SK-N-SH treated with all-trans-retinoic acid at 6 μM for 48 hours (cell line): ENCODE results near the gene RTL9.

Experiments
- ATAC-seq: fragments of 200-7000 bp; cut with Tn5 transposase; 3 replicates; pipeline ENCODE4 v1.9.1; 2020; ENCODE audit warnings: mild to moderate bottlenecking, moderate library complexity
- ARNTL ChIP-seq: fragments of 450-650 bp; formaldehyde crosslinking; IDR thresholded peaks from 2 replicates; pipeline ENCODE4 v1.5.0; 2020; ENCODE audit warnings: low read depth, mild to moderate bottlenecking, moderate library complexity, borderline replicate concordance
- BACH2 ChIP-seq: fragments of 250-450 bp; sonication (Bioruptor Pico); IDR thresholded peaks from 2 replicates; pipeline ENCODE4 v1.9.0; 2021; ENCODE audit warnings: mild to moderate bottlenecking, borderline replicate concordance
- CREB5 ChIP-seq: fragments of 250-450 bp; sonication (Bioruptor Pico); IDR thresholded peaks from 2 replicates; pipeline ENCODE4 v1.5.1; 2020; ENCODE audit warnings: low read depth, mild to moderate bottlenecking, moderate library complexity
- CSDC2 ChIP-seq: fragments of 250-450 bp; sonication (Bioruptor Pico); IDR thresholded peaks from 2 replicates; pipeline ENCODE4 v1.5.0; 2020; ENCODE audit warnings: mild to moderate bottlenecking, moderate library complexity
- CSRNP3 ChIP-seq: fragments of 250-450 bp; sonication (Bioruptor Pico); IDR thresholded peaks from 2 replicates; pipeline ENCODE4 v1.5.1; 2021; ENCODE audit warnings: mild to moderate bottlenecking, moderate library complexity
- ESRRG ChIP-seq: fragments of 250-450 bp; sonication (Bioruptor Pico); IDR thresholded peaks from 2 replicates; pipeline ENCODE4 v1.6.1; 2021; ENCODE audit warnings: mild to moderate bottlenecking
- GLIS3 ChIP-seq: fragments of 250-450 bp; sonication (Bioruptor Pico); IDR thresholded peaks from 2 replicates; pipeline ENCODE4 v1.5.0; 2020; ENCODE audit warnings: mild to moderate bottlenecking, moderate library complexity
- ISL1 ChIP-seq: fragments of 250-450 bp; sonication (Bioruptor Pico); IDR thresholded peaks from 2 replicates; pipeline ENCODE4 v2.1.2; 2022; ENCODE audit warnings: mild to moderate bottlenecking, moderate library complexity
- OSR1 ChIP-seq: fragments of 250-450 bp; sonication (Bioruptor Pico); IDR thresholded peaks from 2 replicates; pipeline ENCODE4 v1.8.0; 2022; ENCODE audit warnings: moderate library complexity, mild to moderate bottlenecking, inconsistent platforms
- PATZ1 ChIP-seq: fragments of 250-450 bp; sonication (Bioruptor Pico); IDR thresholded peaks from 2 replicates; pipeline ENCODE4 v1.8.0; 2020; ENCODE audit warnings: mild to moderate bottlenecking, moderate library complexity, borderline replicate concordance
- RARB ChIP-seq: fragments of 250-450 bp; sonication (Bioruptor Pico); IDR thresholded peaks from 2 replicates; pipeline ENCODE4 v1.8.0; 2021; ENCODE audit warnings: mild to moderate bottlenecking, moderate library complexity
- SNAI2 ChIP-seq: fragments of 250-450 bp; sonication (Bioruptor Pico); IDR thresholded peaks from 2 replicates; pipeline ENCODE4 v1.5.0; 2020; ENCODE audit warnings: mild to moderate bottlenecking, moderate library complexity
- TCF4 ChIP-seq: fragments of 250-450 bp; sonication (Bioruptor Pico); IDR thresholded peaks from 2 replicates; pipeline ENCODE4 v1.8.0; 2021; ENCODE audit warnings: mild to moderate bottlenecking, moderate library complexity, borderline replicate concordance
- TOX ChIP-seq: fragments of 250-450 bp; sonication (Bioruptor Pico); IDR thresholded peaks from 2 replicates; pipeline ENCODE4 v1.8.0; 2021; ENCODE audit warnings: mild to moderate bottlenecking, moderate library complexity, borderline replicate concordance
- TSHZ2 ChIP-seq: fragments of 250-450 bp; sonication (Bioruptor Pico); IDR thresholded peaks from 2 replicates; pipeline ENCODE4 v1.5.0; 2020; ENCODE audit warnings: mild to moderate bottlenecking, moderate library complexity
- ZC3H10 ChIP-seq: fragments of 250-450 bp; sonication (Bioruptor Pico); IDR thresholded peaks from 2 replicates; pipeline ENCODE4 v1.5.1; 2021; ENCODE audit warnings: mild to moderate bottlenecking, moderate library complexity
- ZFP3 ChIP-seq: fragments of 250-450 bp; sonication (Bioruptor Pico); IDR thresholded peaks from 2 replicates; pipeline ENCODE4 v1.5.0; 2020; ENCODE audit warnings: mild to moderate bottlenecking, moderate library complexity
- ZFP30 ChIP-seq: fragments of 450-650 bp; formaldehyde crosslinking; IDR thresholded peaks from 2 replicates; pipeline ENCODE4 v1.5.0; 2022; ENCODE audit warnings: mild to moderate bottlenecking, moderate library complexity
- ZNF565 ChIP-seq: fragments of 450-650 bp; formaldehyde crosslinking; conservative IDR thresholded peaks from 2 replicates; pipeline ENCODE4 v1.5.0; 2020; ENCODE audit warnings: low read depth, mild to moderate bottlenecking, moderate library complexity
- ZNF70 ChIP-seq: fragments of 450-650 bp; formaldehyde crosslinking; IDR thresholded peaks from 2 replicates; pipeline ENCODE4 v1.5.0; 2020; ENCODE audit warnings: mild to moderate bottlenecking, moderate library complexity
- ZNF8 ChIP-seq: fragments of 450-650 bp; formaldehyde crosslinking; IDR thresholded peaks from 2 replicates; pipeline ENCODE4 v1.5.0; 2020; ENCODE audit warnings: mild to moderate bottlenecking, moderate library complexity

RTL9 gene

GRCh38 chrX:110373310-110373709 lies 14.7 kb downstream of the RTL9 start:
- no peak for ATAC-seq
- no peak for TF ChIP-seq TOX (CRISPR knock-in tag)
- no peak for TF ChIP-seq TCF4 (CRISPR knock-in tag)
- TF ChIP-seq, all 23 proteins: peak for 0

GRCh38 chrX:110374559-110374958 lies 15.9 kb downstream of the RTL9 start:
- no peak for TF ChIP-seq PATZ1 (CRISPR knock-in tag)
- no peak for TF ChIP-seq TOX (CRISPR knock-in tag)
- TF ChIP-seq SNAI2 (CRISPR knock-in tag), result no peak
- no peak for TF ChIP-seq ZNF565 (CRISPR knock-in tag)
- TF ChIP-seq RARB (CRISPR knock-in tag), result no peak
- no peak for TF ChIP-seq ZFP3
- TF ChIP-seq ISL1, result no peak
- no peak for TF ChIP-seq BACH2
- TF ChIP-seq CREB5 (CRISPR knock-in tag), result no peak
- TF ChIP-seq ARNTL (CRISPR knock-in tag), result no peak
- no peak for TF ChIP-seq ZFP30 (CRISPR knock-in tag)
- no peak for TF ChIP-seq ZC3H10 (CRISPR knock-in tag)
- no peak for TF ChIP-seq ZNF70 (CRISPR knock-in tag)
- no peak for TF ChIP-seq CSDC2 (CRISPR knock-in tag)
- TF ChIP-seq TSHZ2 (CRISPR knock-in tag), result no peak
- TF ChIP-seq OSR1, result no peak
- TF ChIP-seq CSRNP3 (CRISPR knock-in tag), result no peak
- no peak for TF ChIP-seq ESRRG (CRISPR knock-in tag)
- TF ChIP-seq GLIS3 (CRISPR knock-in tag), result no peak
- no peak for ATAC-seq

- TF ChIP-seq TCF4 (CRISPR knock-in tag) (no peak), ISL1 (no peak), TSHZ2 (CRISPR knock-in tag) (no peak), TOX (CRISPR knock-in tag) (no peak), GLIS3 (CRISPR knock-in tag) (no peak), CREB5 (CRISPR knock-in tag) (no peak), ZNF70 (CRISPR knock-in tag) (no peak), RARB (CRISPR knock-in tag) (no peak), ZFP3 (no peak), SNAI2 (CRISPR knock-in tag) (no peak), ZNF8 (CRISPR knock-in tag) (no peak), CSDC2 (CRISPR knock-in tag) (no peak), ZC3H10 (CRISPR knock-in tag) (no peak), OSR1 (no peak)
- TF ChIP-seq, all 23 proteins: peak for 0
- ATAC-seq, result peak; percentile 31; the same call in 1 of the 3 replicates
Measured at GRCh38 chrX:110381216-110381615, 22.6 kb downstream of the RTL9 start.
